T47D (cell line): ENCODE measurements around the gene CDK11A.
A peak's percentile ranks its signal among the peaks of the same experiment; 100 is the strongest.
"Not testable (repeated sequence)": the region's sequence is repeated elsewhere in the genome, so short reads cannot be mapped to it uniquely, and the experiment has no call there.

Source experiments
- DNase-seq, 2 experiments: peaks; one replicate each; pipeline versions ENCODE4 v3.0.0 to v3.0.0-alpha.2; 2011 to 2012; ENCODE audit warnings: low read depth in 1 of 2, low spot score in 1 of 2
- JUND ChIP-seq: IDR thresholded peaks from 2 replicates; pipeline ENCODE4 v1.6.1; 2012; ENCODE audit warnings: low read depth
- in situ Hi-C: cut with HindIII; loops from 2 replicates; pipeline ENCODE4 v1.10.0; 2016; ENCODE audit warnings: low sequenced_read_pairs, low pct_unique_long_range_greater_than_20kb

Gene CDK11A

GRCh38 chr1:1689526-1689925 lies 34.6 kb downstream of the CDK11A start:
- DNase-seq, in situ Hi-C loops: not testable (repeated sequence)

- no peak for DNase-seq
- in situ Hi-C loops, result no loop called here
- no peak for TF ChIP-seq JUND
Observed at GRCh38 chr1:1687846-1688245, 36.3 kb downstream of the CDK11A start.

- in situ Hi-C loops, result no loop called here
- TF ChIP-seq JUND, result no peak
- no peak for DNase-seq
Observed at GRCh38 chr1:1684031-1684681, 40.0 kb downstream of the CDK11A start.

- no peak for DNase-seq
- no peak for TF ChIP-seq JUND
- in situ Hi-C loops, result no loop called here
Observed at GRCh38 chr1:1683104-1683905, 40.9 kb downstream of the CDK11A start.

GRCh38 chr1:1680912-1681273 lies 43.3 kb downstream of the CDK11A start:
- in situ Hi-C loops, result no loop called here
- TF ChIP-seq JUND, result no peak
- DNase-seq, result peak; percentile 48 to 87

- in situ Hi-C loops, result no loop called here
- TF ChIP-seq JUND, result no peak
- DNase-seq, result no peak
Observed at GRCh38 chr1:1680031-1680911, 43.9 kb downstream of the CDK11A start.

GRCh38 chr1:1678581-1679380 lies 45.4 kb downstream of the CDK11A start:
- no peak for TF ChIP-seq JUND
- peak in 1 of 2 experiments; percentile 76 for DNase-seq
- in situ Hi-C loops, result no loop called here

GRCh38 chr1:1677718-1678580 lies 46.2 kb downstream of the CDK11A start:
- in situ Hi-C loops, result no loop called here
- DNase-seq, result peak in 1 of 2 experiments; percentile 33
- TF ChIP-seq JUND, result no peak

GRCh38 chr1:1676087-1676486 lies 48.1 kb downstream of the CDK11A start:
- DNase-seq, in situ Hi-C loops: not testable (repeated sequence)

- in situ Hi-C loops, DNase-seq: not testable (repeated sequence)
Observed at GRCh38 chr1:1675218-1675617, 48.9 kb downstream of the CDK11A start.

- in situ Hi-C loops, result not testable (repeated sequence)
Observed at GRCh38 chr1:1674806-1675205, 49.4 kb downstream of the CDK11A start.

More at GRCh38 chr1:1674806-1675205, 49.4 kb downstream of the CDK11A start:
- not testable (repeated sequence) for DNase-seq
